Left hindlimb (tissue), 1 donor: ENCODE results near the gene TSKU.
"Not testable (repeated sequence)": the region's sequence is repeated elsewhere in the genome, so short reads cannot be mapped to it uniquely, and the experiment has no call there.

Source experiments
- DNase-seq: peaks from one replicate; pipeline ENCODE4 v3.0.0-alpha.2; 2018

Gene TSKU

GRCh38 chr11:76827005-76827404 lies 43.8 kb downstream of the TSKU start:
- not testable (repeated sequence) for DNase-seq

DNA sequence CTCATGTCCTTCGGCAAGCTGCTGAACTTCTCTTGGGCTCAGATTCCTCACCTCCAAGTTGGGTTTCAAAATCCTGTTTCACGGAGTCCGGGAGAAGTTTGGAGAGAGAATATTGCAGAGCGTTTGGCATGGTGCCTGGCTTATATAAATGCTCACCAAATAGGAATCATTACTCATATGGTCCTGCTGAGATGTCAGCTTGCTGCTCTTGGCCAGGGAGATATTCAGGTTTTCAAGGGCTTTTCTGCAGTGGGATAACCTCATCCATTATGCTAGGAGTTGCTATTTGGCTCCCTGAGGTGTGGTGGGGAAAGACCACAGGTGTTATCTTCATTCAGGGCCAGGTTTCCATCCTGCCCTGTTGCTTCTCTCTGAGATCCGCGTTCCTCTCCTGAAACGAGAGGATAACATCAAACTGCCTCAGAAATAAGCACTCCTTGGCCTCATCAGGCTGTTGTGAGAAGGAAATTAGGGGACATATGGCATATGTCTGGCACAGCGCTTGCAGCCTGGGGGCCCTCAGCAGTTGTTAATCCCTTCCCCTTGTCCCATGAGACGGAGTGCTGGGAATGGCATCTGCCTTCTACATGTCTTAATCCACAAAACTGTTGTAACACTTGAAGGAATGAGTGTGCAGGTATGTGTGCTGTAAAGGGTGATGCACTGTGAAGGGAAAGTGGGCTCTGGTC lies 47.6 kb downstream of the TSKU start:
- no peak for DNase-seq

- no peak for DNase-seq
These were observed 48.6 kb downstream of the TSKU start for GRCh38 chr11:76831686-76832310.

DNA sequence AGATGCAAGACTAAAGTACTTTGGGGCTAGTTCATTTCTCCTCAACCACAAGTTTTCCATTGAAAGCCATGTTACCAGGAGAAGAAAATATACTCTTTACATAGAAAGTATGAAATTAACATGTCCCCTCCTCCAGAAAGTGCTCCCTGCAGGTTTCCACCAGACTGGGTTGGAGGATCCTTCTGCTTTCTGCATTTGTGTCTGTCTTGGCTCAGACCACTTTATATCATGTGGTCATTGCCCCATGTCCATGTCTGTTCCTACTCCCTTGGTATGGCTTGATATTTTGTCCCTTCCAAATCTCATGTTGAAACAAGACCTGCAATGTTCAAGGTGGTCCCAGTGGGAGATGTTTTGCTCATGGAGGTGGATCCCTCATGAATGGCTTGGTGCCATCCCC lies 49.2 kb downstream of the TSKU start:
- no peak for DNase-seq

DNA sequence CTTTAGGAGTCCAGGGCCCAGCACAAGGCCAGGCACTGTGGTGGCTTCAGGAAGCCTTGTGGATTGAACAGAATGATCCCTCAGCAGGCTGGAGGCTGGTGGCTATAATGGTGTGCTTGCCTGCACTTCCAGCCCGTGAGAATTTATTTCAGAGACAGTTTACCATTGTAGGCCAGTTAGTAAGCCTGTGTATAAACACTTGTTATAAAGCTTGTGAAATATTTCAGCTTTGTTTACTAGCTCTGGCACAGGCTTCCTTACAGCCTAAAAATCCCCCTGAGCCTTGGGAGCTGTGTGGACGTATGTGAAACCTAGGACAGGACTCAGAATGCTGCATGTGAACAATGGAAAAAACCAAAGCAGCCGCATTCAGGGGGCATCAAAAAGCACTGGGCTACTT lies 51.0 kb downstream of the TSKU start:
- DNase-seq: no peak

DNA sequence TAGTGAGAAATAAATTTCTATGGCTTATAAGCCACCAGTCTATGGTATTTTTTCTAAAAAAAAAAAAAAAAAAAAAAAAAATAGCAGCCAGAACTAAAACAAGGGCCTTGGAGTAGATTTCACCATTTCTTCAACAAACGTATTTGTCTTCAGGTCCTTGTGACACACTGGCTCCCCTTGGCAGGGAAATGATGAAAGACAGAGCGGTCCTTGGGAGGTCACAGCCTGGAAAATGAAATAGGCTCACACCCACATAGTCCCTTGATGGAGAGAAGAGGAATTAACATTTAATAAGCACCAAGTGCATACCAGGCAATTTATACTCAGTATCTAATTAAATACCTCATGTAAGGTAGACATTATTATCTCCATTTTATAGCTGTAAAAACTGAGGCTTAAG lies 51.9 kb downstream of the TSKU start:
- DNase-seq: no peak

- peak; percentile 56 for DNase-seq
These were observed 52.9 kb downstream of the TSKU start for GRCh38 chr11:76835928-76836612.

DNA sequence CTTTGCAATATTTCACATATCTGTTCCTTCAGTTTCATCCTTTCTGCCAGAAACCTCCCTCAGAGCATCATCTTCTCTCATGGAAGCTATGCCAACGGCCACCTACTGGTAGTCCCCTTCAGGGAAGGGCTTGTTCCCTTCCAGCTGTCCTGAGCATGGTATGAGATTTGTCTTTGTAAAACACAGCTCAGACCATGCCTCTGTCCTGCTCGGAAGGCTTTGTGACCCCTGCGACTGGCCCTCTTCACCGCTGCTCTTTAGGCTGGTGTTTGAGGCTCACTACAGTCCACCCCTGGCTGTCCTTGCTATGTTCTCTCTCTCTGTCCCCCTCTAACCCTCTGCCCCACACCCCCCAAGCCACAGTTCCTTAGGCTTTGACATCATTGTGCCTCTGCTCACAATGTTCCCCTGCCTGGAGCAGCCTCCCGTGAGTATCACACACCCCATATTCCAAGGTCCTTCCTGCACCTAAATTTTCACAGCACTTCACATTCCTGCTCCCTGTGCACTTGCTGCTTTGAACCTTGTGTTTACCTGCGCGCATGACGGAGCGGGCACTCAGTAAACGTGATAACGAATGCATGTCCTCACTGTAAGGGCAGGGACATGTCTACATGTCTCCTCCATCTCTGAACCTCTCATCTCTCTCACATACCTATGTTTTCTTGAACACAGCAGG lies 53.6 kb downstream of the TSKU start:
- no peak for DNase-seq

- no peak for DNase-seq
These were observed 54.8 kb downstream of the TSKU start for GRCh38 chr11:76837696-76838677.

- peak; percentile 42 for DNase-seq
These were observed 55.5 kb downstream of the TSKU start for GRCh38 chr11:76838678-76839068.

GRCh38 chr11:76839311-76839710 lies 56.2 kb downstream of the TSKU start:
- no peak for DNase-seq

DNA sequence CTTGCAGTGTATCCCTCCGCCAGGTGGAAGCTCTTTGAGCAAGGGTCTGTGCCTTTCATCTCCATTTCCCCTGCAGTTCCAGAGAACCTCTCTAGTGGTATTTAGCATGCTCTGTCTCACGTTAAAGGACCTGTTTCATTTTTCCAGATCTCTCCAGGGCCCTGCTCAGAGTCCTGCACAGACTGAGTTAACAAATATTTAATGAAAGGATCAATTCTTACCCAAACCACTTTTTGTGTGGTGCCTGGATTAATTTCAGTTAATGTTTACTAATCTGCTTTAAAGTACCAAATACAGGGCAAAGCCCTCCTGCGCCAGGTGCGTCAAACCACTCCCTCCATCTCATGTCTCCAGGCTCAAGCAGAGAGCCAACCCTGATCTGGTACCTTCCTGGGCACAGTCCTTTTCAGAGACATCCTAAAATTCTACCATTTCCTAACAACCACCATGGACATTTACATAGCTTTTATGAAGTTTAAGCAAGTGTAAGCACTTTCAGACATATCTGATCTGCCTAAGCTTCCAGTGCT lies 58.8 kb downstream of the TSKU start:
- no peak for DNase-seq

DNA sequence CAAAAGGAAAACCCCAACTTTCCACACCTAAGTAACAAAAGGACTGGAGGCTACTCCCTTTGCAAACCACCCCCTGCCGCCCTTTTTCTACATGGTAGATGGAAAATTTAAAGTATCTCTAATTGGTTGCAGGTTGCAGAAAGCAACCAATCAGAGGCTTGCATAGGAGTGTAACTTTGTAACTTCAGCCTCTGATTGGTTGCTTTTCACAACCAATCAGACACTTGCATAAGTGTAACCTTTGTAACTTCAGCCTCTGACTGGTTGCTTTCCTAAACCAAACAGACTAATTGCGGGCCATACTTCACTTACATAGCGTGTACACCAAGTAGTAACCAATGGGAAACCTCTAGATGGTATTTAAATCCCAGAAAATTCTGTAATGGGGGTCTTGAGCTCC lies 60.8 kb downstream of the TSKU start:
- DNase-seq: no peak

DNA sequence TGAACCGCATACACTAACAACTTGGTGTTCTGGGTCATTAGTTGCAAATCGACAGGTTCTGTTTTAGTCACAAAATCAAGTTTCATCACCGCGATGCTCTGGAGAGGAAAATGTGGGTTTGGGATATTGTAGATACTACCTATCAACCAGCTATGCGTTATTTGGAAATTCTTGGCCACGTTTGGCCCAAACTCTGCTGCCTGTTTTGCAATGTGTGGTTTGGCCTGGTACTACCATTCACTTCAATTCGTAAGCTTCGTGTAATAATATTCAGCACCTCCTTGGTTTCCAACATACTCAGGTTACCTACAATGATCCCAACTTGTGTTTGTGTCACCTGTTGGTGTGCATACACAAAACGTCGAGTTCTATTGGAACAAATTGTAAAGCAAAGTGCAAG lies 61.4 kb downstream of the TSKU start:
- no peak for DNase-seq

DNA sequence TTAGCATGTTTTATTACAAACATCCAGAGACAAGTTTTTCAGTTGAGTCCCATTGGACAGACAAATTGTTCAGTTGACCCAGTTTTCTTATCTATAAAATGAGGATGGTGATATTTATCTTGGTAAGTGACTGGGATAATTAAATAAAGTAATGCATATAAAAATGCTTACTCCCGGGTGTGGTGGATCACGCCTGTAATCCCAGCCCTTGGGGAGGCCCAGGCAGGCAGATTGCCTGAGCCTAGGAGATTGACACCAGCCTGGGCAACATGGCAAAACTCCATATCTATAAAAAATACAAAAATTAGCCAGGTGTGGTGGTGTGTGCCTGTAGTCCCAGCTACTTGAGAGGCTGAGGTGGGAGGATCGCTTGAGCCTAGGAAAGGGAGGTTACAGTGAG lies 61.9 kb downstream of the TSKU start:
- no peak for DNase-seq

GRCh38 chr11:76846441-76846840 lies 63.3 kb downstream of the TSKU start:
- no peak for DNase-seq
